Stimulated activated naive CD8-positive, alpha-beta T cell treated with anti-CD3 and anti-CD28 coated beads, Interleukin-15, amount 100 ng/mL, for 72 hours (primary cell): ENCODE measurements around the gene DOCK2.
"Not testable (repeated sequence)": the region's sequence is repeated elsewhere in the genome, so short reads cannot be mapped to it uniquely, and the experiment has no call there.

Experiments
- ATAC-seq: fragments of 150-1000 bp; cut with Tn5 transposase; 2 replicates; pipeline ENCODE4 v1.10.0; 2021; ENCODE audit warnings: mild to moderate bottlenecking, moderate library complexity
- DNase-seq, 2 donors: peaks; one replicate each; pipeline ENCODE4 v3.0.0; 2021 to 2022
- H3K27ac Mint-ChIP-seq, 2 donors: one replicate each; pipeline ENCODE4 v1.8.0; 2022; ENCODE audit warnings: mild to moderate bottlenecking in 2 of 2, mixed read lengths in 2 of 2, moderate library complexity in 2 of 2
- H3K27me3 Mint-ChIP-seq: one replicate; pipeline ENCODE4 v1.8.0; 2022; ENCODE audit warnings: mixed read lengths
- H3K4me1 Mint-ChIP-seq: one replicate; pipeline ENCODE4 v1.8.0; 2022; ENCODE audit warnings: mild to moderate bottlenecking, mixed read lengths
- H3K4me3 Mint-ChIP-seq, 2 donors: one replicate each; pipeline ENCODE4 v1.8.0; 2022; ENCODE audit warnings: mild to moderate bottlenecking in 2 of 2, mixed read lengths in 2 of 2, moderate library complexity in 1 of 2
- H3K9me3 Mint-ChIP-seq, 2 donors: one replicate each; pipeline ENCODE4 v1.8.0; 2022; ENCODE audit warnings: mixed read lengths in 2 of 2

DOCK2 gene

GRCh38 chr5:169789417-169789940 lies 152.4 kb downstream of the DOCK2 start:
- ATAC-seq (no peak), DNase-seq (no peak)
- H3K4me3 Mint-ChIP-seq: no peak overlapping the region
- H3K27me3 Mint-ChIP-seq: no peaks in the 10 kb centered on the region
- no peak overlapping the region for H3K27ac Mint-ChIP-seq
- peaks cover 7% of the 10 kb centered on the region for H3K4me1 Mint-ChIP-seq
- no peaks in the 10 kb centered on the region for H3K9me3 Mint-ChIP-seq

GRCh38 chr5:169791251-169791650 lies 154.2 kb downstream of the DOCK2 start:
- Mint-ChIP-seq H3K4me3 (no peak overlapping the region), H3K9me3 (no peaks in the 10 kb centered on the region), H3K4me1 (peaks cover 19% of the 10 kb centered on the region), H3K27me3 (no peaks in the 10 kb centered on the region), H3K27ac (no peak overlapping the region)
- DNase-seq (no peak), ATAC-seq (no peak)

GRCh38 chr5:169795338-169795737 lies 158.3 kb downstream of the DOCK2 start:
- H3K27ac Mint-ChIP-seq: no peak overlapping the region
- DNase-seq (no peak), ATAC-seq (no peak)
- no peak overlapping the region for H3K4me3 Mint-ChIP-seq
- no peaks in the 10 kb centered on the region for H3K27me3 Mint-ChIP-seq
- peaks cover 22% of the 10 kb centered on the region for H3K4me1 Mint-ChIP-seq
- no peaks in the 10 kb centered on the region for H3K9me3 Mint-ChIP-seq

GRCh38 chr5:169796731-169797130 lies 159.7 kb downstream of the DOCK2 start:
- no peak for DNase-seq
- Mint-ChIP-seq H3K4me3 (no peak overlapping the region), H3K9me3 (no peaks in the 10 kb centered on the region), H3K27ac (peak overlapping the region in 1 of 2 donors; percentile 48), H3K4me1 (peaks cover 26% of the 10 kb centered on the region), H3K27me3 (no peaks in the 10 kb centered on the region)
- no peak for ATAC-seq

GRCh38 chr5:169797577-169797976 lies 160.5 kb downstream of the DOCK2 start:
- Mint-ChIP-seq H3K9me3 (no peaks in the 10 kb centered on the region), H3K4me1 (peaks cover 28% of the 10 kb centered on the region), H3K27ac (no peak overlapping the region), H3K27me3 (no peaks in the 10 kb centered on the region), H3K4me3 (no peak overlapping the region)
- no peak for DNase-seq
- no peak for ATAC-seq

GRCh38 chr5:169798438-169798837 lies 161.4 kb downstream of the DOCK2 start:
- H3K27me3 Mint-ChIP-seq: no peaks in the 10 kb centered on the region
- H3K27ac Mint-ChIP-seq: no peak overlapping the region
- H3K9me3 Mint-ChIP-seq: no peaks in the 10 kb centered on the region
- ATAC-seq (no peak), DNase-seq (no peak)
- H3K4me1 Mint-ChIP-seq: peaks cover 34% of the 10 kb centered on the region
- H3K4me3 Mint-ChIP-seq: no peak overlapping the region

- no peak for ATAC-seq
- H3K27me3 Mint-ChIP-seq: no peaks in the 10 kb centered on the region
- no peak overlapping the region for H3K4me3 Mint-ChIP-seq
- no peaks in the 10 kb centered on the region for H3K9me3 Mint-ChIP-seq
- peaks cover 41% of the 10 kb centered on the region for H3K4me1 Mint-ChIP-seq
- DNase-seq: no peak
- H3K27ac Mint-ChIP-seq: no peak overlapping the region
Observed at GRCh38 chr5:169798906-169799660, 162.0 kb downstream of the DOCK2 start.

- no peaks in the 10 kb centered on the region for H3K27me3 Mint-ChIP-seq
- ATAC-seq (no peak), DNase-seq (no peak)
- no peak overlapping the region for H3K4me3 Mint-ChIP-seq
- H3K27ac Mint-ChIP-seq: peak overlapping the region in 1 of 2 donors; percentile 7
- no peaks in the 10 kb centered on the region for H3K9me3 Mint-ChIP-seq
- H3K4me1 Mint-ChIP-seq: peaks cover 48% of the 10 kb centered on the region
Observed at GRCh38 chr5:169801324-169801777, 164.3 kb downstream of the DOCK2 start.

GRCh38 chr5:169801781-169802180 lies 164.7 kb downstream of the DOCK2 start:
- H3K27ac Mint-ChIP-seq: peak overlapping the region in 1 of 2 donors; percentile 7
- ATAC-seq: no peak
- peaks cover 43% of the 10 kb centered on the region for H3K4me1 Mint-ChIP-seq
- no peaks in the 10 kb centered on the region for H3K27me3 Mint-ChIP-seq
- no peaks in the 10 kb centered on the region for H3K9me3 Mint-ChIP-seq
- no peak overlapping the region for H3K4me3 Mint-ChIP-seq
- no peak for DNase-seq

GRCh38 chr5:169803077-169803981 lies 166.3 kb downstream of the DOCK2 start:
- Mint-ChIP-seq H3K27ac (peak overlapping the region; percentile 47 to 74), H3K4me3 (no peak overlapping the region), H3K27me3 (no peaks in the 10 kb centered on the region), H3K4me1 (peaks cover 38% of the 10 kb centered on the region), H3K9me3 (no peaks in the 10 kb centered on the region)
- DNase-seq (no peak), ATAC-seq (no peak)

- H3K4me1 Mint-ChIP-seq: peaks cover 38% of the 10 kb centered on the region
- H3K4me3 Mint-ChIP-seq: peak overlapping the region; percentile 80 to 88
- DNase-seq: peak in 1 of 2 donors; percentile 20
- peak; percentile 28 for ATAC-seq
- H3K27me3 Mint-ChIP-seq: no peaks in the 10 kb centered on the region
- H3K9me3 Mint-ChIP-seq: no peaks in the 10 kb centered on the region
- peak overlapping the region; percentile 100 for H3K27ac Mint-ChIP-seq
Observed at GRCh38 chr5:169804861-169805260, 167.8 kb downstream of the DOCK2 start.

GRCh38 chr5:169805527-169805934 lies 168.5 kb downstream of the DOCK2 start:
- Mint-ChIP-seq H3K4me3 (peak overlapping the region; percentile 80 to 88), H3K4me1 (peaks cover 38% of the 10 kb centered on the region), H3K27me3 (no peaks in the 10 kb centered on the region), H3K27ac (peak overlapping the region; percentile 100), H3K9me3 (no peaks in the 10 kb centered on the region)
- DNase-seq (peak; percentile 73 to 86), ATAC-seq (peak; percentile 94)

GRCh38 chr5:169805937-169806700 lies 169.0 kb downstream of the DOCK2 start:
- Mint-ChIP-seq H3K27ac (peak overlapping the region; percentile 100), H3K9me3 (no peaks in the 10 kb centered on the region), H3K4me1 (peaks cover 38% of the 10 kb centered on the region), H3K27me3 (no peaks in the 10 kb centered on the region), H3K4me3 (peak overlapping the region; percentile 80 to 88)
- ATAC-seq: peak; percentile 74
- DNase-seq: no peak

GRCh38 chr5:169808118-169808581 lies 171.1 kb downstream of the DOCK2 start:
- Mint-ChIP-seq H3K4me1 (peaks cover 30% of the 10 kb centered on the region), H3K4me3 (no peak overlapping the region), H3K27me3 (no peaks in the 10 kb centered on the region), H3K27ac (no peak overlapping the region), H3K9me3 (no peaks in the 10 kb centered on the region)
- DNase-seq (no peak), ATAC-seq (no peak)

GRCh38 chr5:169808880-169809279 lies 171.8 kb downstream of the DOCK2 start:
- H3K4me3 Mint-ChIP-seq, H3K9me3 Mint-ChIP-seq, H3K27ac Mint-ChIP-seq, DNase-seq, ATAC-seq, H3K27me3 Mint-ChIP-seq: not testable (repeated sequence)
- H3K4me1 Mint-ChIP-seq: peaks cover 22% of the 10 kb centered on the region
